NCI-H2227 (cell line): Measurements from ENCODE around the gene ADARB2.

ENCODE experiments used
- DNase-seq: peaks from one replicate; lab custom pipeline; 2025; ENCODE audit not compliant: unreplicated experiment; lab: John Stamatoyannopoulos, UW

Gene ADARB2

GRCh38 chr10:1274701-1275544 is 462.4 kb downstream of the ADARB2 start:
- DNase-seq = no peak

DNA sequence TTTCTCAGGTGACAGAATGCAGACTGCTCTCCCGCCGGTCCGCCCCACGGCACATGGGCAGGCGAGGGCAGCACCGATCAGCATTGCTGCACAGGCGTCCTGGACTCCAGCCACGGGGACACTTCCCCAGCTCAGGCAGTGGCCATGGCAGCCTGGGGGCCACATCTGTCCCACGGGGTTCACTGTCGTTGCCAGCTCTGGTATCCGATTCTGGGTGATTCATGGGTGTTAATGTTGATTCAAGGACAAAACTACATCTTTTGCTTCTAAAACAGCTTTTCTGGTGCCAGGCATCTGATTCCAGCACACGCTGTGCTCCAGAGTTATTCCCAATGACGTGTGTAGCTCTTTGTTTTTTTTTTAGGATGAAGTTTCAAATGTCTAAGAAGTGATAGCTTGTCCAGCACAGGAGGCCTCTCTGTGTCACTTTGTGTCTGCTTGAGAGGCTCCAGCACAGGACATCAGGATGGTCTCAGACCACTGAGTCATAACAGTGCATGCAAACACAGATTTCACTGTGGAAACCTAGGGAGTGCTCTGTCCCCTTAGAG is 463.1 kb downstream of the ADARB2 start:
- no peak for DNase-seq

GRCh38 chr10:1273372-1274105 is 463.8 kb downstream of the ADARB2 start:
- no peak for DNase-seq

GRCh38 chr10:1272777-1273161 is 464.6 kb downstream of the ADARB2 start:
- no peak for DNase-seq

DNA sequence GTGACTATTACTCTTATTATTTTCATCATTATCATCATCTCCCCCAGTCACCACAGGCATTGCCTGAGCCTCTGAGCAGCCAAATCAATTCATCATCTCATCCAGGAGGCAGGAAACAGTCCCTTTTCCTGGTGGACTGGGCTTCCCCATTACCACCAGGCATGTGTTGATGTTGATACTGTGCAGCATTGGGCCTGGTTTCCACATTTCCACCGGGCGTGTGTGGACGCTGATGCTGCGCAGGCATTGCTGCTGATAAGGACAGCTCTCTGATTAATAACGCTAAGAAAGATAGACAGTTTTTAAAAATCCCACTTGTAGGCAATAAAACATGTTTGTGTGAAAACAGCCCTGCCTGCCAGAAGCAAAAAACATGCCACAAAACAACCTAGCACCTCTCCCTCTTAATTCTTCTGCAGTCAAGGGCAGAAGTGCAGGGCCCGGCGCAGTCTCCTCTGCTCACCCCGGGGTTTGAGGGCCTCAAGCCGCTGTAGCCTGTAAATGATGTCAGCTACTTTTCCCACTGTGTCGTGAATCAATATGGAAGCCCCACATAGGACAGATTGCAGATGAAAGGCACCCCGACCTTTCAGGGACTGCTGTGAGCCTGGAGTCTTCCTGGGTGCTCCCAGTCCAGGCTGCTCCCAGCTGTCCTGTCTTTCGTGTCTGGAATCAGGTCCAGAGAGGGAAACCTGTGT is 465.1 kb downstream of the ADARB2 start:
- DNase-seq = no peak

- DNase-seq = no peak
Observed at GRCh38 chr10:1270906-1271305, 466.4 kb downstream of the ADARB2 start.

DNA sequence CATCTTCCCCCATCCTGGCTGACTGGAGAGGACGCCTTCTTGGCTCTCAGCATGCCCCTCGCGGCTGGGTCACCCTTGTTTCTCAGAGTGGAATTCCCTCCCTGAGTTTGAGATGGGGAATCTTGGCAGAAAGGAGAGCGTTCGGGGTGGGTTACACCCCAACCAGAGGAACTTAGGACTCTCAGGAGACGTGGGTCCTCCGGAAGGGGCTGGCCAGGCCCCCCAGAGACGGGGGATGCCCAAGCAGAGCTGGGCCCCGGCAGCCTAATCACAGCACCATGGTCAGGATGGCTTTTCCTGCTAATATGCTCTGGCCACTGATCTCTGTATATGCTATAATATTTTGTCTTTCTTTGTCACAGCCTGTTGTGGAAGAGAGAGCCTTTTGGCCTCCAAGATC is 466.8 kb downstream of the ADARB2 start:
- no peak for DNase-seq

DNA sequence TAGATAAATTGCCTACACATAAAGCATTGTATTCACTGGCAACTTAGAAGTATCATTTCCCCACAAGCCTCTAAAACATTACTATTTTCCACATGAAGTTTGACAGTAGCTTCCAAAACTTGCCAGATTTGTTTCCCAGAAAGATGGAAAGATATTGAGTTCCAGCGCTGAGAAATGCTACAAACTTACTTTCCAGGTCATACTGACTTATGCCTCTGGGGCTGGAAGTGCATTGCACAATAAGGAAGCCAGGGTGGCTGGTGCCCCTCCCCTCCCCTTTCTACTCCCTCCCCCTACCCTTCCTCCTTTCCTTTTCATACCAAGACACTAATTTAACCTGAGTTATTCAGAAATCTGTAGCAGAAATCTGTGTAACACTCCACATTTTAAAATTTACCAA is 468.5 kb downstream of the ADARB2 start:
- DNase-seq = no peak

GRCh38 chr10:1267568-1267967 is 469.8 kb downstream of the ADARB2 start:
- DNase-seq = no peak

DNA sequence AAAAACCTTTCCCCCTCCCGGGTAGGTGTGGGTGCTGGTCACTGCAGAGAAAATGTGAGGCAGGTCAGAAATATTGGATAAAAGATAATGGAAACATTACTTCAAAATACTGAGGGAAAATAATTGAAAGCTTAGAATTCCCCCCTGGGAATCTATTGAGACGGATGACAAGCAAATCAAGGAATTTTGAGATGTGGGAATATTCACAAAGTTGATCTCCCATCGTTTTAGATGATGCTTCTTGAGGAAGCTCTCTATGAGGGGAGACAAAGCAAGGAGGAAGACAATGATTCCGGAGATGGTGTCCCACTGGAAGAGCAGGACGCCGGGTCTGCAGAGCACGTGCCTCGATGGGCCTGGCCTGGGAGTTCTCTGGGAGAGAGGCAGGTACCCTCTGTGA is 470.2 kb downstream of the ADARB2 start:
- DNase-seq = no peak

DNA sequence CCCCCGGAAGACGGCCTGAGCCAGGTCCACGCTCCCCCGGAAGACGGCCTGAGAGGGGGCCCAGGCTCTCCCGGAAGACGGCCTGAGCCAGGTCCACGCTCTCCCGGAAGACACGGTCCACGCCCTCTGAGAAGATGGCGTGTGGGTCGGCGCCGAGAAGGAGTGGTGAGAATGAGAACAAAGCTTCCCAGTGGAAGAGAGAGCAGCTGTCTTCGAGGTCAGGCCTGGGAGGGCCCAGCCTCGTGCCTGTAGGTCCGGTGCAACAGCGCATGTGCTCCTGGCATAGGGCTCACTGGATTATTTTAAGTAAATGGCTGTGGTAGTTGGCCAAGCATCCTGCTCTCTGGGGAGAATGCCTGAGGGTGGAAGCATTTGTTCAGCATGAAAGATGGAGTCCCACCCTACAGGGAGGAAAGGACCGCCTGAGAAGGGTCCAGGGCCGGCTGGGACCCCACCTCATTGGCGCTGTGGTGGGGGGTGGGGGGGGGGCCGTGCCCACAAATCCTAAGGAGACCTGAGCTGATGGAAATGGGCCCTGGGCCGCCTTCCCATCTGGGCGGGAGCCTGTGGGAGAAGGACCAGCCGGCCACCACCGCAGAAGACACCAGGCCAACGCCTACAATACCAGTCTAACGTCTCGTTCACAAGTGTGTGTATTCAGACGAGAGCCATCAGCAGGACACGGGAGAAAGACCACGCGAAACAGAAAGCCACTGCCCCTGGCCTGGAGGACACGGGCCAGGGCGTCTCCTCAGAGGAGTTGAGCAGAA is 471.1 kb downstream of the ADARB2 start:
- no peak for DNase-seq

- no peak for DNase-seq
Observed at GRCh38 chr10:1264001-1264400, 473.3 kb downstream of the ADARB2 start.

GRCh38 chr10:1257274-1257673 is 480.1 kb downstream of the ADARB2 start:
- DNase-seq = no peak

GRCh38 chr10:1256432-1256725 is 480.9 kb downstream of the ADARB2 start:
- no peak for DNase-seq

GRCh38 chr10:1255600-1256431 is 481.5 kb downstream of the ADARB2 start:
- DNase-seq = no peak

- no peak for DNase-seq
Observed at GRCh38 chr10:1255118-1255517, 482.2 kb downstream of the ADARB2 start.

- no peak for DNase-seq
Observed at GRCh38 chr10:1253523-1254353, 483.6 kb downstream of the ADARB2 start.

GRCh38 chr10:1251769-1252168 is 485.6 kb downstream of the ADARB2 start:
- no peak for DNase-seq
